ENCODE data around the gene PLCH2. TPM values are rescaled to one million over a fixed set of nuclear protein-coding genes. Genes with fewer than 3 reads are reported as not detected.
"Not testable (repeated sequence)": the region's sequence is repeated elsewhere in the genome, so short reads cannot be mapped to it uniquely, and the experiment has no call there.

The PLCH2 gene
- total and polyA plus RNA-seq, 4 donors, result 0.33 to 1.3 (median 1.0) TPM; not detected in 1

GRCh38 chr1:2439369-2439768 is 36.7 kb upstream of the PLCH2 start:
- TF ChIP-seq CTCF (IDR thresholded peaks at IDR 0.05; ENCODE audit: low read depth, low read length, missing input control), result no peak
- no peak for TF ChIP-seq REST (IDR thresholded peaks at IDR 0.05)
- TF ChIP-seq SP1 (IDR thresholded peaks at IDR 0.05), result no peak
- no peak for TF ChIP-seq TAF1 (conservative IDR thresholded peaks at IDR 0.05)
- no peak for TF ChIP-seq EGR1 (IDR thresholded peaks at IDR 0.05; ENCODE audit: low read depth in 2 of 2)
- TF ChIP-seq FOXA1 (IDR thresholded peaks at IDR 0.05), result no peak
- TF ChIP-seq JUND (IDR thresholded peaks at IDR 0.05), result no peak
- no peak for TF ChIP-seq GABPA (IDR thresholded peaks at IDR 0.05 in 1 of 2, conservative IDR thresholded peaks at IDR 0.05 in 1 of 2)
- no peak for TF ChIP-seq NR2F2 (IDR thresholded peaks at IDR 0.05)
- no peak for TF ChIP-seq YY1 (IDR thresholded peaks at IDR 0.05)
- TF ChIP-seq FOXA2 (IDR thresholded peaks at IDR 0.05), result no peak
- TF ChIP-seq RAD21 (IDR thresholded peaks at IDR 0.05), result no peak
- TF ChIP-seq HNF4G (IDR thresholded peaks at IDR 0.05), result no peak
- TF ChIP-seq, protein P1, sequence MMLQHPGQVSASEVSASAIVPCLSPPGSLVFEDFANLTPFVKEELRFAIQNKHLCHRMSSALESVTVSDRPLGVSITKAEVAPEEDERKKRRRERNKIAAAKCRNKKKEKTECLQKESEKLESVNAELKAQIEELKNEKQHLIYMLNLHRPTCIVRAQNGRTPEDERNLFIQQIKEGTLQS (IDR thresholded peaks at IDR 0.05), result no peak
- TF ChIP-seq HNF4A (conservative IDR thresholded peaks at IDR 0.05), result no peak
- TF ChIP-seq, protein P2, sequence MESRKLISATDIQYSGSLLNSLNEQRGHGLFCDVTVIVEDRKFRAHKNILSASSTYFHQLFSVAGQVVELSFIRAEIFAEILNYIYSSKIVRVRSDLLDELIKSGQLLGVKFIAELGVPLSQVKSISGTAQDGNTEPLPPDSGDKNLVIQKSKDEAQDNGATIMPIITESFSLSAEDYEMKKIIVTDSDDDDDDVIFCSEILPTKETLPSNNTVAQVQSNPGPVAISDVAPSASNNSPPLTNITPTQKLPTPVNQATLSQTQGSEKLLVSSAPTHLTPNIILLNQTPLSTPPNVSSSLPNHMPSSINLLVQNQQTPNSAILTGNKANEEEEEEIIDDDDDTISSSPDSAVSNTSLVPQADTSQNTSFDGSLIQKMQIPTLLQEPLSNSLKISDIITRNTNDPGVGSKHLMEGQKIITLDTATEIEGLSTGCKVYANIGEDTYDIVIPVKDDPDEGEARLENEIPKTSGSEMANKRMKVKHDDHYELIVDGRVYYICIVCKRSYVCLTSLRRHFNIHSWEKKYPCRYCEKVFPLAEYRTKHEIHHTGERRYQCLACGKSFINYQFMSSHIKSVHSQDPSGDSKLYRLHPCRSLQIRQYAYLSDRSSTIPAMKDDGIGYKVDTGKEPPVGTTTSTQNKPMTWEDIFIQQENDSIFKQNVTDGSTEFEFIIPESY (IDR thresholded peaks at IDR 0.05), result no peak
- no peak overlapping the region for H3K27ac ChIP-seq (ENCODE audit: low read depth in 1 of 2, low read length in 2 of 2)
- no peaks in the 10 kb centered on the region for H3K36me3 ChIP-seq (ENCODE audit: control insufficient read depth in 4 of 4, insufficient read depth in 3 of 4, low read depth in 1 of 4, low read length in 3 of 4)
- no peak for DNase-seq (ENCODE audit: low spot score)
- no peak overlapping the region for H3K4me3 ChIP-seq (ENCODE audit: low read depth in 1 of 3, low read length in 3 of 3)
- H3K9me3 ChIP-seq (ENCODE audit: control insufficient read depth in 4 of 4, low read length in 3 of 4), result no peaks in the 10 kb centered on the region
- H3K9ac ChIP-seq (ENCODE audit: low read depth in 1 of 2, low read length in 2 of 2), result no peak overlapping the region
- WGBS, result 76% methylated on average over 15 of the region's 15 CpGs
- peaks cover 0 to 2% (median 0%) of the 10 kb centered on the region in 4 donors for H3K4me1 ChIP-seq (ENCODE audit: control insufficient read depth in 4 of 4, insufficient read depth in 4 of 4, low read length in 3 of 4)
- H3K27me3 ChIP-seq (ENCODE audit: control insufficient read depth in 4 of 4, insufficient read depth in 4 of 4, low read length in 3 of 4), result peaks cover 0 to 12% (median 2%) of the 10 kb centered on the region in 4 donors

- H3K4me3 ChIP-seq (ENCODE audit: low read depth in 1 of 3, low read length in 3 of 3); H3K36me3 ChIP-seq (ENCODE audit: control insufficient read depth in 4 of 4, insufficient read depth in 3 of 4, low read depth in 1 of 4, low read length in 3 of 4); H3K9me3 ChIP-seq (ENCODE audit: control insufficient read depth in 4 of 4, low read length in 3 of 4); H3K4me1 ChIP-seq (ENCODE audit: control insufficient read depth in 4 of 4, insufficient read depth in 4 of 4, low read length in 3 of 4); H3K9ac ChIP-seq (ENCODE audit: low read depth in 1 of 2, low read length in 2 of 2); H3K27ac ChIP-seq (ENCODE audit: low read depth in 1 of 2, low read length in 2 of 2); DNase-seq (ENCODE audit: low spot score): not testable (repeated sequence)
- peaks cover 0 to 12% (median 5%) of the 10 kb centered on the region in 4 donors for H3K27me3 ChIP-seq (ENCODE audit: control insufficient read depth in 4 of 4, insufficient read depth in 4 of 4, low read length in 3 of 4)
- 93% methylated on average over 23 of the region's 23 CpGs for WGBS
Measured at GRCh38 chr1:2440346-2440745, 35.7 kb upstream of the PLCH2 start.

All from liver (tissue), 9 donors.